Epithelial cell of proximal tubule (primary cell): ENCODE measurements around the gene COA8. TPM values are rescaled to one million over a fixed set of nuclear protein-coding genes. Genes with fewer than 3 reads are reported as not detected.
A peak's percentile ranks its signal among the peaks of the same experiment; 100 is the strongest.

Experiments used
- DNase-seq: peaks from one replicate; pipeline ENCODE4 v3.0.0-alpha.2; 2011; ENCODE audit warnings: low read depth
- H3K4me3 ChIP-seq: 2 replicates; pipeline ENCODE4 v1.5.1; 2011; ENCODE audit warnings: low read depth, mild to moderate bottlenecking, low read length
- CTCF ChIP-seq: conservative IDR thresholded peaks from 2 replicates; pipeline ENCODE4 v1.5.1; 2012; ENCODE audit warnings: low read depth, mild to moderate bottlenecking, low read length
- total RNA-seq: library from RNA; depleted of rRNA; stranded (reverse); fragments of >200 nt; gene quantifications from 2 replicates; pipeline ENCODE4 v1.2.3, GENCODE V29; 2015

COA8 gene
- total RNA-seq = 29.0 and 44.0 TPM in 2 replicates

GRCh38 chr14:103562429-103563225 lies at the start of gene COA8, which contains the start of gene BAG5:
TSS of gene COA8 (plus strand) at chr14:103562960. CDS start at chr14:103563002, 42 bp downstream.
TSS of gene BAG5 (minus strand) at chr14:103562657. CDS start at chr14:103561164, 1,493 bp downstream.
- DNase-seq = no peak
- TF ChIP-seq CTCF = no peak
- H3K4me3 ChIP-seq = peak within 1 kb of the TSS; percentile 97

- no peak for TF ChIP-seq CTCF
- no peak overlapping the region for H3K4me3 ChIP-seq
- no peak for DNase-seq
Observed at GRCh38 chr14:103514596-103515421, 48.0 kb upstream of the COA8 start.

- H3K4me3 ChIP-seq = no peak overlapping the region
- DNase-seq = no peak
- TF ChIP-seq CTCF = no peak
Observed at GRCh38 chr14:103516426-103517173, 46.2 kb upstream of the COA8 start.

GRCh38 chr14:103517174-103517566 lies 45.6 kb upstream of the COA8 start:
- TF ChIP-seq CTCF = no peak
- DNase-seq = no peak
- H3K4me3 ChIP-seq = no peak overlapping the region

GRCh38 chr14:103517721-103518421 lies 44.9 kb upstream of the COA8 start:
- DNase-seq = no peak
- no peak overlapping the region for H3K4me3 ChIP-seq
- TF ChIP-seq CTCF = no peak

GRCh38 chr14:103518422-103519042 lies 44.2 kb upstream of the COA8 start:
- no peak overlapping the region for H3K4me3 ChIP-seq
- peak; percentile 90 for TF ChIP-seq CTCF
- no peak for DNase-seq
